Fibroblast of mammary gland (primary cell): ENCODE results near the gene LRRC46.
A peak's percentile ranks its signal among the peaks of the same experiment; 100 is the strongest.

Experiments
- DNase-seq: peaks from one replicate; pipeline ENCODE4 v3.0.0-alpha.2; 2010; ENCODE audit warnings: low read depth
- H3K4me3 ChIP-seq: 2 replicates; pipeline ENCODE4 v1.5.1; 2011; ENCODE audit warnings: low read depth, mild to moderate bottlenecking, low read length, moderate library complexity; ENCODE audit not compliant: control insufficient read depth
- TF ChIP-seq, protein P1 (sequence below): conservative IDR thresholded peaks from 2 replicates; pipeline ENCODE4 v1.5.1; 2011; ENCODE audit warnings: low read depth, low read length, inconsistent platforms; ENCODE audit not compliant: control insufficient read depth, insufficient read depth

The LRRC46 gene

DNA sequence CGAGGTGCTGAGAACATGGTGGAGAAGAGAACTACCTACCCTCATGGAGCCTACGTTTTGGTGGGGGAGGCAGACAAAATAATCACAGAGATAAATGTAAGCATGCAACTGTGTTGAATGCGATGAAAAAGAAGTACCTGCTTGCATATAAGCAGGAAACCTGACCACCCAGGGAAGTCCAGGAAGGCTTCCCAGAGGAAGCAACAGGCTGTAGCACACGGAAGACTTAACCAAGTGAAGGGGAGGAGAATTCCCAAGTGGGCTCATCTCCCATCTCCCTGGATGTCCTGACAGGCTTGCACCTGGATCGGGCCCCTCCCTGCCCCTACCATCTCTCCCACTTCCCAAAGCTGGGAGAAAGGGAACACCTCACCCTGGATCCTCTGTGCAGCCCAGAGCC, 7.6 kb downstream of the LRRC46 start:
- H3K4me3 ChIP-seq, result no peak overlapping the region
- DNase-seq, result no peak
- TF ChIP-seq, protein P1, sequence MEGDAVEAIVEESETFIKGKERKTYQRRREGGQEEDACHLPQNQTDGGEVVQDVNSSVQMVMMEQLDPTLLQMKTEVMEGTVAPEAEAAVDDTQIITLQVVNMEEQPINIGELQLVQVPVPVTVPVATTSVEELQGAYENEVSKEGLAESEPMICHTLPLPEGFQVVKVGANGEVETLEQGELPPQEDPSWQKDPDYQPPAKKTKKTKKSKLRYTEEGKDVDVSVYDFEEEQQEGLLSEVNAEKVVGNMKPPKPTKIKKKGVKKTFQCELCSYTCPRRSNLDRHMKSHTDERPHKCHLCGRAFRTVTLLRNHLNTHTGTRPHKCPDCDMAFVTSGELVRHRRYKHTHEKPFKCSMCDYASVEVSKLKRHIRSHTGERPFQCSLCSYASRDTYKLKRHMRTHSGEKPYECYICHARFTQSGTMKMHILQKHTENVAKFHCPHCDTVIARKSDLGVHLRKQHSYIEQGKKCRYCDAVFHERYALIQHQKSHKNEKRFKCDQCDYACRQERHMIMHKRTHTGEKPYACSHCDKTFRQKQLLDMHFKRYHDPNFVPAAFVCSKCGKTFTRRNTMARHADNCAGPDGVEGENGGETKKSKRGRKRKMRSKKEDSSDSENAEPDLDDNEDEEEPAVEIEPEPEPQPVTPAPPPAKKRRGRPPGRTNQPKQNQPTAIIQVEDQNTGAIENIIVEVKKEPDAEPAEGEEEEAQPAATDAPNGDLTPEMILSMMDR, result no peak

DNA sequence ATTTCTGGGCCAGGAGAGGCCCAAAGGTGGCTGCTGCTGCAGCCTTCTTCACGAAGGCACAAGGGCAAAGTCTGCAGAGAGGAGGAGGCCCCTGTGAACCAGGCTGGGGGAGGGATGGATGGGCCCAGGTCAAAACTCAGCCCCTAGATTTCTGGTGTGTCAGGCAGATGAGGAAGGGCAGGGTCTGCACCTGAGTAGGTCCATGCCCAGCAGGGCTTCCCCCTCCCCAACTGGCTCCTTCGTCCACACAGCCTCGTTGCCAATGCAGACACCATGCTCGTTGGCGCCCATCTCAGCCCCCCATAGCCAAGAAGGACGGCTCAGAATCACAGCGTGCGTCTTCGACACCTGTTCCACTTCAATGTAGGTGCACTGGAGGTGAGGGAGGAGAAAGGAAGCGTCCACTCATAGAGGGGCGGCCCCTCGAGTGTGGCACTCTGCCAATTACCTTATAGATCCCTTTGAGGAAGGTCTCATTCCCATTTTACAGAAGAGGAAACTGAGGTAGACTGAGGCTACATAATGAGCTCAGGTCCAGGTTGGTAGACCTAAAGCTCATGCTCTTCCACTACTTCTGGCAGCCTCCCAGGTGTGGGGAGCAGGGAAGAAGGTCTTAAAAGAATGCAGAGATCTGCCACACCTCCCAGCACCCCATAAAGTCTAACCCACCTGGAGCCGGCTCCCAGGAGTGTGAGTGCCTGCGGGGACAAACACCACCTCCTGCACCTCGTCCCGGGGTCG, 8.7 kb downstream of the LRRC46 start:
- TF ChIP-seq, protein P1, result no peak
- DNase-seq, result no peak

DNA sequence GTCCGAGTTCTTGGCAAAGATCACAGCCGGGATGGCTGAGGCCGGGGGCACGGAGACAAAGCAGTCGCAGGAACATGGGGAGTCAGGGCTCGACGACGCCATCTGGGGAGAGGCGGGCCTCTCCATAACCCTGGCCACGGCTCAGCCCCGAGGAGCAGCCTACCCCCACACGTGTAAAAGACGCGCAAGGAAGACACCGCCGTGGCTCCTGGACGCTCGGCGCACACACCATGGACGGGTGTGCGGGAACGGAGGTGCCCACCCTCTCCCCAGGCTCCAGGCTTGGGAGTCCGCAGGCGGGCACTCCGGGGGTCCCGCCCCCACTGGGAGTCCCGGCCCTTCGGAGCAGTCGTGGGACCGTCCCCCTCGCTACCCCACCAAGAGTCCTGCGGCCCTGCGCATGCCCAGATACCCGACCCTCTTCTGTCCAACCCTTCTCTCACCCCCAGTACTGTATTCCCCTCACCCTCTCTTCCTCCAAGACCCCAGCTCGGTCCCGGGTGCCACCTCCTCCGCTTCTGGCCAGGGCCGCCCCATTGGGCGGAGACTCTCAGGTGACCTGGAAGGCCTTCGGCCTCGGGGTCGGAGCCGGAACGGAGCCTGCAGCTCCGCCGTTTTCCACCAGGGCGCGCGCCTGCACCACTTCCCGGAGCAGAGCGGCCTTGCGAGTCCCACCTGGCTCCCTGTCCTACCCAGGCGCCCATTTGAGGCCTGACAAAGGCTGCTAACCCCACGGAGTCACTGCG, 9.4 kb downstream of the LRRC46 start, which contains the start of gene SCRN2:
Gene SCRN2, minus strand, starts transcription at position 532 of the 746 bp plus-strand sequence. Its CDS starts 430 bp downstream, at position 102.
- DNase-seq, result peak; percentile 76
- H3K4me3 ChIP-seq, result peak within 1 kb of the TSS; percentile 92
- TF ChIP-seq, protein P1, result peak; percentile 78

More for the DNA sequence above, 8.7 kb downstream of the LRRC46 start:
- peak overlapping the region; percentile 92 for H3K4me3 ChIP-seq

DNA sequence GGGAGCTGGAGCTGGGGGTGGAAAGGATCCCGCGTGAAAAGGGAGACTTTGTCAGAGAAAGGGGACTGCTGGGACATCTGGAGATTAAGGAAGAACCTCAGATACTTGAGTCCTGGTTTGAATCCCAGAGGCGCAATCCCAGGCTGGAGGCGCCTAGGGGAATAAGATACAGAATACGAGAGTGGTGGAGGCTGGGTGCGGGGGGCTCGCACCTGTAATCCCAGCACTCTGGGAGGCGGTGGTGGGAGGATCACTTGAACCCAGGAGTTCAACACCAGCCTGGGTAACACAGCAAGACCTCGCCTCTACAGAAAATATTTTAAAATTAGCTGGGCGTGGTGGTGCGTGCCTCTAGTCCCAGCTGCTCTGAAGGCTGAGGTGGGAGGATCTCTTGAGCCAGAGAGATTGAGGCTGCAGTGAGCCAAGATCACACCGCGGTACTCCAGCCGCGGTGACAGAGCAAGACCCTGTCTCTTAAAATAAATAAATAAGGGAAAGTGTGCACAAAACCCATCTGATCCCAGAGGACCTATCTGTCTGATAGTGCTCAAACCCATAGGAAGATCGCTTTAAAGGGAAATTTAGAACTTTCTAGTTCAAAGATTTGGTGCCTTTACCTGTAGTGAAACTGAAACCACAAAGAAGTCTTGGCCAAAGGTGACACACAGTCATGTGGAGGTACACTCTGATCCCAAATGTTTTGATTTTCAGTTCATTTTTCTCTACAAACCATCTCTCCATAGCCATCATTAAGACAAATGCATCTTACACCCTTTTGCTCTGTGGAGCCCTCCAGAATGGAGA, 10.2 kb downstream of the LRRC46 start:
- no peak for DNase-seq
- TF ChIP-seq, protein P1, result no peak
- peak overlapping the region; percentile 92 for H3K4me3 ChIP-seq

DNA sequence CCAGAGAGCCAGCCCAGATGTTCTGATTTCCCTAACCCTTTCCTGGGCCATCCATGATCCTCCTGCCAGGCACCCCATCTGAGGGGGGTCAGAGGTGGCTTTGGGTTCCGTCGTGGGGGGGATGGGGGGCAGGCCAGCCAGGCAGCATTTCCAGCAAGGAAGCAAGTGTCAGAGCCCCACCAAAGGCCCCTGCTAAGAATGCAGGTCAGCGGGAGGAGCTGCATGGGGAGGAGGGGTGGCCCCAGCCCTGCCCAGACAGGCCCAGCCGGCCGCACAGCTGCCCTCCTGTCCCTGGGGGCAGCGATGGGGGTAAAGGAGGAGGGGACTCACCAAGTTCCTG, 11.9 kb downstream of the LRRC46 start:
- TF ChIP-seq, protein P1, result no peak
- no peak overlapping the region for H3K4me3 ChIP-seq
- no peak for DNase-seq

DNA sequence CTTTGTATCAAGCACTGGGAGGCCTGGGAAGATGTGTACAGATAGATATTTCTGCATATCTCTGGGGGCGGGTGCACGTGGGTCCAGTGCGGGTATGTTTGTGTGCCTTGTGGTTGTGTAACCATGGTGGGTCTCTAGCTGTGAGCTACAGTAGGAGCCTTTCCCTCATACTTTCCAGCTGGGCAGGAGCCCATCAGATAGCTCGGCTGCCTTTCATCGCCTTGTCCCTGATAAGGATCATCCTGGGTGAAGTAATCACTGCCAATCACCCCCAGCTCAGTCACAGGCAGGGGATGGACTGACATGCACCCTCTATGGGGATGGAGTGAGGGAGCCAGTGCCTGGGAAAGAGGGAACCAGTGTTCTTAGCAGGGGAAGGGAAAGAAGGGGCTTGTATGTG, 12.8 kb downstream of the LRRC46 start:
- TF ChIP-seq, protein P1, result no peak
- DNase-seq, result no peak
- no peak overlapping the region for H3K4me3 ChIP-seq
